GM12801 (cell line): ENCODE measurements around the gene LTBP1.

ENCODE experiments used
- CTCF ChIP-seq: IDR thresholded peaks from one replicate; pipeline ENCODE4 v1.5.1; 2011; ENCODE audit warnings: control low read depth; ENCODE audit not compliant: insufficient read length; ENCODE audit errors: extremely low read depth

Gene LTBP1

GRCh38 chr2:33221046-33221784 is 274.5 kb downstream of the LTBP1 start:
- no peak for TF ChIP-seq CTCF

- TF ChIP-seq CTCF, result no peak
Observed at GRCh38 chr2:33222309-33222708, 275.6 kb downstream of the LTBP1 start.

- no peak for TF ChIP-seq CTCF
Observed at GRCh38 chr2:33223856-33224255, 277.1 kb downstream of the LTBP1 start.

GRCh38 chr2:33225350-33225749 is 278.6 kb downstream of the LTBP1 start:
- TF ChIP-seq CTCF, result no peak

GRCh38 chr2:33226546-33226945 is 279.8 kb downstream of the LTBP1 start:
- TF ChIP-seq CTCF, result no peak

- TF ChIP-seq CTCF, result no peak
Observed at GRCh38 chr2:33229646-33230045, 282.9 kb downstream of the LTBP1 start.

GRCh38 chr2:33230195-33230594 is 283.4 kb downstream of the LTBP1 start:
- no peak for TF ChIP-seq CTCF
